C1 segment of cervical spinal cord (tissue), 14 donors: ENCODE data around the gene CXCL13.
"Not testable (repeated sequence)": the region's sequence is repeated elsewhere in the genome, so short reads cannot be mapped to it uniquely, and the experiment has no call there.

Experiments used
- DNase-seq, 14 donors: peaks; one replicate each; lab custom pipeline; 2025; lab: John Stamatoyannopoulos, UW

Gene CXCL13

GRCh38 chr4:77601614-77602187 is 3.9 kb upstream of the CXCL13 start:
- DNase-seq, result no peak

DNA sequence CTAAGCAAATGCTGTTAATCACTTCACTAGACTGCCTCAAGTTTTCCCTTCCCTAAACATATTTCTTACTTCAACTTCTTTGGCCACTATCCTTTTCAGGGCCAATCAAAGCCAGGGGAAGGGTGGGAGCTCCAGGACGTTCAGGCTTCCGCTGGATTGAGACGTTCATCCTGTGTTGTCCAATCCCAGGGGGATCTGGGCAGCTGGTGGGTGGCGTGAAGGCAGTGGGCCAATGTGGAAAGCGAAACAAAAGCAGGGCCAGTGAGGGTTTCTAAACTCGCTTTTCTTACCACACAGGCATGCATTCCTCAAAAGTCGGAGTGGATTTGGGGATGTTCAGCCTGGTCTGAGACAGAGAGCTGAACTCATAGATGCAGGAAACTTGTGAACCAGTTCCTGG is 7.6 kb downstream of the CXCL13 start:
- DNase-seq, result no peak

DNA sequence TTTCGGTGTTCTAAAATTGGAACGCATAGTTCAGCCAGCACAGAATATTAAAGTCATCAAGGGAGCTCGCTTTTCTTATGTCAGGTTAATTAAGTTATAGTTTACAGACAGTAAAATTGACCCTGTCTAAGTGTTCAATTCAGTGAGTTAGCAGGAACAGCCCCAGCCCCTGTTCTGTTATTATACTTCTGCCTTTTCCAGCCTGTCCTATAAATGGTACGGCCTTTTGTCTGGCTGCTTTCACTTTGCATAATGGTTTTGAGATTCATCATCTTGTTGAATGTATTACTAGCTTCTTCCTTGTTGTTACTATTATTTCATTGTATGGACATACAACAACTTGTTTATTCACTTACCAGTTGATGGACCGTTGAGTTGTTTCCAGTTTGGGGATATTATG is 9.5 kb downstream of the CXCL13 start:
- DNase-seq, result no peak

DNA sequence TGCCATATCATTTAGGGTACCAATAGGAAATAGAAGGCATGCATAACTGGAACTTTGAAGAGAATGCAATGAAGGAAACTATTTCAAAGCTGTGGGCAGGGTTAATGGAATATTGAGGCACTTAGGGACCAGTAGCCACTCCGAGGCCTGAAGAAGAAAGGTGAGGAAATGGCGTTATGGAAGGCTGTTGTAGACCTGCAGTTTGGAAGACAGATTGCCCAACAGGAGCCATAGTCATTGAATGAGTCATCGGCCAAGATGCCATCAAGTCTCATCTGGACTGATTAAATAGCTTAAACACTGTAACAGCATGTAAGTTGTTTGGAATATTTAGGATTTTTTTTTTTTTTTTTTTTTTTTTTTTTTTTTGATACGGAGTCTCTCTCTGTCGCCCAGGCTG is 11.6 kb downstream of the CXCL13 start:
- DNase-seq, result no peak

- DNase-seq, result peak in 12 of 14 donors; percentile 9 to 63 (median 42)
Observed at GRCh38 chr4:77618383-77619241, 13.0 kb downstream of the CXCL13 start.

GRCh38 chr4:77619408-77619807 is 13.8 kb downstream of the CXCL13 start:
- DNase-seq, result peak in 5 of 14 donors; percentile 5 to 20 (median 7)

- DNase-seq, result no peak
Observed at GRCh38 chr4:77621254-77621653, 15.6 kb downstream of the CXCL13 start.

DNA sequence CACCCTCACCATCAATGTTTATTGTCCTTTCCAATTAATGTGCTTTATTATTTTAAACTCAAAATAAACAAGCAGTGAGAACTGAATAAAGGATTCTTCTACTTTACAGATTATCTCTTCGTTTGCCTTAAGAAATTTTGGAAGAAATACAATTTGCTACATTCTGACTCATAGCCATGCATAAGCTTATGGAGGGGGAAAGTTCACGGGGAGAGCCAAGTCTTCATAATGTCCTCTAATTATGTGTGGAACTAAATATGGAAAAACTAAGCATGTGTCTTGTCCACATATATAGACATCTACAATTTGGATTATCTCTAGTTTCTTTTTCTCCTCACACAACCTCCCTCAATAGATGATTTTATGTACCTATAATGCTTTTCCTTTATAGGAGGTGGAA is 17.5 kb downstream of the CXCL13 start:
- DNase-seq, result no peak

DNA sequence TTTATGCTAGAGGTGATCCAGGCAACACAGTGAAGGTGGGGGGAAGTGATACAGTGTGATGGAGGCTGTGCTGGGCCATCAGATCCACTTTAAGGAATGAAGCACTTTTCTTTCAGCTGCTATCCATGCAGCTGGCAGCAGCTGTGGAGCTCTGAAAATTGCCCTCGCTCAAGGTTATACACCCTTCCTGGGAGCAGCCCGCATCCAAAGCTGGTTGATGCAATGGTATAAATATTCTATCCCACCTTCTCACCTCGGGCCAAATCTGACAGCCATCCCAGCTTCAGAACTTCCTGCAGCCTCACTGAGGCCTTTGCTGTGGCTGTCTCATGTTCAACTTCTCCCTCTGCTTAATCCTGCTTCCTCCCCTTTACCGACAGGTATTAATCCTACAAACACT is 18.6 kb downstream of the CXCL13 start:
- DNase-seq, result no peak

- no peak for DNase-seq
Observed at GRCh38 chr4:77625485-77625884, 19.9 kb downstream of the CXCL13 start.

- DNase-seq, result no peak
Observed at GRCh38 chr4:77629885-77630284, 24.3 kb downstream of the CXCL13 start.

DNA sequence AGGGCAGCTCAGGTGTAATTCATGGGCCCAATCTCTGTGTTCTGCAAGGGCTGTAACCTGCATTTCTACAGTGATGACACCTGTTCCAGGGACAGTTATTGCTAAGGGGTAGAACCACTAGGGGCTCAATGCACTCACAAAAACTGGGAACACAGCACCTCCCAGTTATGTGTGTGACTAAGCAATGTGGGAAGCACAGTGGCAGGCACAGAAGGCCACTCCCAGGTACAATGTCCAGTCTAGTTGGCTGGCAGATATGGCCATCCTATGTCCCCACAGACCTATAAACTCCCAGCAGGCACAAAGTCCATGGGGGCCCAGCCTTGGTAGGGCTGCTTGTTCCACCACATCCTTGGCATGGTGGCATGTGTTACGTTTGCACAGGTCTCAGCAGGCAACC is 25.7 kb downstream of the CXCL13 start:
- DNase-seq, result no peak

- DNase-seq, result no peak
Observed at GRCh38 chr4:77634132-77634785, 28.6 kb downstream of the CXCL13 start.

DNA sequence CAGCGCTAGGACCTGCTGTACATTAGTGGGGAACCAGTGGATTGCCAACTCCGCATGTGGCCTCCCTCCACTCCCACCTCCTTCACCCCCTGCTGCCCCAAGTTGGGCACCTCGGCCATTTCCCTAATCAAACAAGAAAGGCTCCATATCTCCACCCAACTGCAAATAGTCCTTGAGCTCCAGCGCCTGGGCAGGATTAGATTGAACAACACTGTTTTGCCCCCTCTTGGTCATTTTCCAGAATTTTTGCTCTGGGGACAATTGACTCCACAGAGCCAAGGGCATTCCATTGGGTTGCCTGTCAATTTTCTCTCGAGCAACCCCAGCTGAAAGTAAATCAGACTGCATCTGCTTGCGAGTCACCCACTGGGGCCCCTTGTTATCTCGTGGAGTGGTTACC is 29.6 kb downstream of the CXCL13 start:
- DNase-seq, result no peak

- no peak for DNase-seq
Observed at GRCh38 chr4:77635876-77636275, 30.3 kb downstream of the CXCL13 start.

DNA sequence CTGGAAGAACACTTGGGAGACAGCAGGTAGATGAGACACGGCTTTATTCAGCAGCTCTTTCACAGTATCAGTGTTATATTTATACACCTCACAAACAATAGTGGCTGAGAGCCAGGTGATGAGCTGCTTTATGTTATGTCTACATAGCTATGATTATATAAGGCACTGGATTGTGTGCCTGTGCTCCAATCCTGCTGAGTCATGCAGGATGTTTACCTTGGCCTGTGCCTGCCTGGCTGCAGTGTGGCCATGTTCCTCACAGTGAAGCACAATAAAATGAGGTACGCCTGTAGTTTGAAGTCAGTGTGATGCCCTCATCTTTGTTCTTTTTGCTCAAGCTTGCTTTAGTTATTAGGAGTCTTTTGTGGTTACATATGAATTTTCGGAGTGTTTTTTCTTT is 31.3 kb downstream of the CXCL13 start:
- no peak for DNase-seq

GRCh38 chr4:77644069-77644468 is 38.4 kb downstream of the CXCL13 start:
- not testable (repeated sequence) for DNase-seq

GRCh38 chr4:77650787-77651186 is 45.2 kb downstream of the CXCL13 start:
- no peak for DNase-seq

GRCh38 chr4:77651820-77652219 is 46.2 kb downstream of the CXCL13 start:
- peak in 1 of 14 donors; percentile 16 for DNase-seq

DNA sequence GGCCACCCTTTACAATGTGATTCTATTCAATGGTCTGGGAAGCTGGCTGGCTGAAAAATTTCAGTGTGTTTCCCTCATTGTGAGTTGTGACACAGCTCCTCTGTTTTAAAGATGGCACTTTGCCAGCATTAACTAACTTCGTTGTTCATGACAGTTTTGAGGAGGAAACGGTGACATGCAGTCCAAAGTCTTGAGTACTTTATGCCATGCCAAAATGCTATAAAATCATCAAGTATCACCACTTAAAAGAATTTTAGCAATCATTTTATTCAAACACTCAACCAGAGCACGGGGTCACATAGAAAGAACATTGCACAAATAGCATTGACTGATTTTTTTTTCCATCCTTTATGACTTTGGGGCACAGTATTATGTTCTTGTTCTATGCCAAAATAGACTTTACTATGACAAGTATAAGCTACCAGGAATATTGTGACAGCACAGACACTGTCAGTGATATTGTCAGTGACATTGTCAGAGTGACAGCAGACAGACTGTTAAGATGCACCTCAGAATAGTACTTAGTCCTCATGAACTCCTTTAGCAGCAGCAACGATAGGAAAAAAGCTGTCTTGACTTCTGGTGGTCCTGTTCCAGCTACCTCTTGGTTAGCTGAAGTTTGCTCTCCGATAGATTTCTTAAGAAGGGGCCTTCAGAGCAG is 46.7 kb downstream of the CXCL13 start:
- DNase-seq, result peak in 8 of 14 donors; percentile 1 to 28 (median 10)

- DNase-seq, result no peak
Observed at GRCh38 chr4:77653162-77653758, 47.6 kb downstream of the CXCL13 start.

- DNase-seq, result not testable (repeated sequence)
Observed at GRCh38 chr4:77660318-77660717, 54.7 kb downstream of the CXCL13 start.
